ENCODE results near the gene GRIK3.

DNA sequence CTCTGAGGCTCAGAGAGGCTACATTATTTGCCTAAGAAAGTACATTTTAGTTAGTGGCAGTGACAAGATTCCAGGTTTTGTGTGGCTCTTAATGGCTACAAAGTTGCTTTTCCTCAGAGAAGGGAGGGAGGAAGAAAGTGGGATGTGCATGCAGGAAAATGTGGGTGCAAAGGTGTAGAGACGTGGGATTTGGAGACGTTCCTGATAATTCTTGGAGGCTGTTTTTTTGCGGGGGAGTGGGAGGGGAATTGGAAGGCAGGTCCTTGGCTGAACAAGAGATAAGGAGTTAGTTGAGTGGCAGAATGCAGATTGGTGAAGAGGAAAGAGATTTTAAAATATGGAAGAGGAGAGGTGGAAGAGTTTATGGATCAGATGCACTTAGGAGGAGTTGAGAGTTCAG lies 258.1 kb downstream of the GRIK3 start:
- TF ChIP-seq, protein P1, sequence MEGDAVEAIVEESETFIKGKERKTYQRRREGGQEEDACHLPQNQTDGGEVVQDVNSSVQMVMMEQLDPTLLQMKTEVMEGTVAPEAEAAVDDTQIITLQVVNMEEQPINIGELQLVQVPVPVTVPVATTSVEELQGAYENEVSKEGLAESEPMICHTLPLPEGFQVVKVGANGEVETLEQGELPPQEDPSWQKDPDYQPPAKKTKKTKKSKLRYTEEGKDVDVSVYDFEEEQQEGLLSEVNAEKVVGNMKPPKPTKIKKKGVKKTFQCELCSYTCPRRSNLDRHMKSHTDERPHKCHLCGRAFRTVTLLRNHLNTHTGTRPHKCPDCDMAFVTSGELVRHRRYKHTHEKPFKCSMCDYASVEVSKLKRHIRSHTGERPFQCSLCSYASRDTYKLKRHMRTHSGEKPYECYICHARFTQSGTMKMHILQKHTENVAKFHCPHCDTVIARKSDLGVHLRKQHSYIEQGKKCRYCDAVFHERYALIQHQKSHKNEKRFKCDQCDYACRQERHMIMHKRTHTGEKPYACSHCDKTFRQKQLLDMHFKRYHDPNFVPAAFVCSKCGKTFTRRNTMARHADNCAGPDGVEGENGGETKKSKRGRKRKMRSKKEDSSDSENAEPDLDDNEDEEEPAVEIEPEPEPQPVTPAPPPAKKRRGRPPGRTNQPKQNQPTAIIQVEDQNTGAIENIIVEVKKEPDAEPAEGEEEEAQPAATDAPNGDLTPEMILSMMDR (optimal IDR thresholded peaks at IDR 0.05 in 1 of 3, IDR thresholded peaks at IDR 0.05 in 1 of 3, conservative IDR thresholded peaks at IDR 0.05 in 1 of 3; ENCODE audit: extremely low read depth in 1 of 3, insufficient read depth in 2 of 3, low read length in 3 of 3), result no peak
- no peak for TF ChIP-seq EZH2 (IDR thresholded peaks at IDR 0.05; ENCODE audit: low read length)
